Progenitor cell of endocrine pancreas (in vitro differentiated cells): ENCODE data around the gene LBX1. TPM values are rescaled to one million over a fixed set of nuclear protein-coding genes. Genes with fewer than 3 reads are reported as not detected.

Source experiments
- DNase-seq: peaks from one replicate; pipeline ENCODE4 v3.0.0; 2021; ENCODE audit warnings: low spot score; ENCODE audit not compliant: unreplicated experiment
- H3K27ac Mint-ChIP-seq: 2 replicates; pipeline ENCODE4 v1.8.0; 2021; ENCODE audit warnings: mild to moderate bottlenecking, moderate library complexity, mixed read lengths
- H3K27me3 Mint-ChIP-seq: 2 replicates; pipeline ENCODE4 v1.8.0; 2021; ENCODE audit warnings: mixed read lengths
- H3K36me3 Mint-ChIP-seq: 2 replicates; pipeline ENCODE4 v1.8.0; 2022; ENCODE audit warnings: mixed read lengths; ENCODE audit not compliant: insufficient read depth
- H3K4me1 Mint-ChIP-seq: 2 replicates; pipeline ENCODE4 v1.8.0; 2021; ENCODE audit warnings: low read depth, mixed read lengths
- H3K4me3 Mint-ChIP-seq: 2 replicates; pipeline ENCODE4 v1.8.0; 2021; ENCODE audit warnings: low read depth, mild to moderate bottlenecking, moderate library complexity, mixed read lengths
- H3K9me3 Mint-ChIP-seq: 2 replicates; pipeline ENCODE4 v1.8.0; 2021; ENCODE audit warnings: low read depth, mixed read lengths
- total RNA-seq: library from RNA; stranded (reverse); gene quantifications from 2 replicates; pipeline ENCODE4 v1.2.1, GENCODE V29; 2021
- TF ChIP-seq, protein P1 (sequence below): fragments of 200-600 bp; sonication (generic); IDR thresholded peaks from one replicate; pipeline ENCODE4 v1.5.0; 2021; ENCODE audit warnings: antibody characterized with exemption, mild to moderate bottlenecking; ENCODE audit not compliant: unreplicated experiment

Gene LBX1
- total RNA-seq, 1 donor from 2014 or later = not detected

- TF ChIP-seq, protein P1, sequence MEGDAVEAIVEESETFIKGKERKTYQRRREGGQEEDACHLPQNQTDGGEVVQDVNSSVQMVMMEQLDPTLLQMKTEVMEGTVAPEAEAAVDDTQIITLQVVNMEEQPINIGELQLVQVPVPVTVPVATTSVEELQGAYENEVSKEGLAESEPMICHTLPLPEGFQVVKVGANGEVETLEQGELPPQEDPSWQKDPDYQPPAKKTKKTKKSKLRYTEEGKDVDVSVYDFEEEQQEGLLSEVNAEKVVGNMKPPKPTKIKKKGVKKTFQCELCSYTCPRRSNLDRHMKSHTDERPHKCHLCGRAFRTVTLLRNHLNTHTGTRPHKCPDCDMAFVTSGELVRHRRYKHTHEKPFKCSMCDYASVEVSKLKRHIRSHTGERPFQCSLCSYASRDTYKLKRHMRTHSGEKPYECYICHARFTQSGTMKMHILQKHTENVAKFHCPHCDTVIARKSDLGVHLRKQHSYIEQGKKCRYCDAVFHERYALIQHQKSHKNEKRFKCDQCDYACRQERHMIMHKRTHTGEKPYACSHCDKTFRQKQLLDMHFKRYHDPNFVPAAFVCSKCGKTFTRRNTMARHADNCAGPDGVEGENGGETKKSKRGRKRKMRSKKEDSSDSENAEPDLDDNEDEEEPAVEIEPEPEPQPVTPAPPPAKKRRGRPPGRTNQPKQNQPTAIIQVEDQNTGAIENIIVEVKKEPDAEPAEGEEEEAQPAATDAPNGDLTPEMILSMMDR = no peak
- H3K9me3 Mint-ChIP-seq = no peaks in the 10 kb centered on the region
- H3K36me3 Mint-ChIP-seq = no peaks in the 10 kb centered on the region
- no peak for DNase-seq
- peaks cover 15% of the 10 kb centered on the region for H3K4me1 Mint-ChIP-seq
- no peak overlapping the region for H3K4me3 Mint-ChIP-seq
- no peak overlapping the region for H3K27ac Mint-ChIP-seq
- H3K27me3 Mint-ChIP-seq = peaks cover 85% of the 10 kb centered on the region
Observed at GRCh38 chr10:101224060-101224909, 5.0 kb downstream of the LBX1 start.

DNA sequence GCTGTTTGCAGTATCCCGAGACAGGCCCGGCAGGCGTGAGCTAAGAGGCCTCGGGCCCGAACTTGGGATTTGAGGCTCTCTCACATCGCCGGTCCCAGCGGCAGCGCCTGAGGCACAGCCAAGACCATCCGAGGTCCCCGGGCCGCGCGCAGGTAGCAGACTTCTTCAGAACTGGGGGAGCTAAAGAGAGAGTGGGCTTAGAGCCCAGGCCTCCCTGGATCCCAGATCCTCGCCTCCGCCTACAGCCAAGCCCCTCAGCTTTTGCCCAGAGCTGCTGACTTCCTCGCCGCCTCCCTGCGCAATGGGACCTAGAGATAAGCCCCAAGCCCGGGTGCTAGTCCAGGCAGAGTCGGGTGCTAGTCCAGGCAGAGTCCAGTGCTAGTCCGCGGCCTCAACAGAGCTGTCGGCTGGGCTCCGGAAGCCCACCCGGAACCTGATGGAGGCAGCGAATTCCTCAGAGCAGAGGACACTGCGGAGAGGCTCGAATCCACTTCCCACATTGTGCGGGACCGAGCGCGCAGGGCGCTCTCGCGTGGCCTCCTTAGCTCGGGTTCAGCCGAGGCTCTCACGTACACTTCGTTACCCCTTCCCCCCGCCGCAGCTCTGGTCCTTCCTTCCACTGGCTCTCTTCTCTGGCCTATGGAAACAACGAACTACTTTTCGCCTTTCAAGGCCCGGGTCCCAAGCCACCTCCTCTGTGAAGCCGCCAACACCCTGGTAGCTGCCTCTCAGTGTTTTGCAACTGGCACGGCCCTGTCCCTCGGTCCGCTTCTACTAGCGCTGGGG is 5.8 kb downstream of the LBX1 start:
- H3K27me3 Mint-ChIP-seq = peaks cover 90% of the 10 kb centered on the region
- no peaks in the 10 kb centered on the region for H3K9me3 Mint-ChIP-seq
- no peaks in the 10 kb centered on the region for H3K36me3 Mint-ChIP-seq
- peaks cover 20% of the 10 kb centered on the region for H3K4me1 Mint-ChIP-seq
- DNase-seq = no peak
- TF ChIP-seq, protein P1 = no peak
- H3K27ac Mint-ChIP-seq = no peak overlapping the region
- no peak overlapping the region for H3K4me3 Mint-ChIP-seq

- TF ChIP-seq, protein P1 = no peak
- H3K9me3 Mint-ChIP-seq = no peaks in the 10 kb centered on the region
- H3K4me1 Mint-ChIP-seq = peaks cover 21% of the 10 kb centered on the region
- H3K4me3 Mint-ChIP-seq = no peak overlapping the region
- no peak overlapping the region for H3K27ac Mint-ChIP-seq
- H3K36me3 Mint-ChIP-seq = no peaks in the 10 kb centered on the region
- peaks cover 90% of the 10 kb centered on the region for H3K27me3 Mint-ChIP-seq
- DNase-seq = no peak
Observed at GRCh38 chr10:101222683-101223273, 6.5 kb downstream of the LBX1 start.

GRCh38 chr10:101221963-101222531 is 7.2 kb downstream of the LBX1 start:
- H3K36me3 Mint-ChIP-seq = no peaks in the 10 kb centered on the region
- TF ChIP-seq, protein P1 = no peak
- peaks cover 92% of the 10 kb centered on the region for H3K27me3 Mint-ChIP-seq
- no peak overlapping the region for H3K27ac Mint-ChIP-seq
- H3K9me3 Mint-ChIP-seq = no peaks in the 10 kb centered on the region
- peaks cover 21% of the 10 kb centered on the region for H3K4me1 Mint-ChIP-seq
- no peak overlapping the region for H3K4me3 Mint-ChIP-seq
- no peak for DNase-seq

DNA sequence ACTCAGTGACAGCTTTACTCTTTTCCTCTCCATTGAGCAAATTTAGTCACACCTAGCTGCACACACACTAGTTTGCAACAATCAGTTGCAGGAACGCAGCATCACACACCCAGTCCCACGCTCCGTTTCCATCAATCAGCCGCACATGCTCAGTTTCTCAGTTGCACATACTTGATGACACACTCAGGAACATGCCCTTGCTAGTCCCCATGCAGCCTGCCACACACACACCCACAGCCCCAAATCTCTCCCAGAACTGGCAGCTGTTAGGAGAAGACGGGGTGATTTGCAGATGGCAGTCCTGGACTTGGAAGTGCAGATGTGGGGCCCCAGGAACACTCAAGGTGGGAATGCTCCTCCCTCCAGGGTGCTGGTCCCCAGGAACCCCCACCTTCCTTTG is 7.7 kb downstream of the LBX1 start:
- Mint-ChIP-seq H3K4me3 (no peak overlapping the region), H3K27ac (no peak overlapping the region), H3K4me1 (peaks cover 23% of the 10 kb centered on the region), H3K27me3 (peaks cover 95% of the 10 kb centered on the region), H3K9me3 (no peaks in the 10 kb centered on the region), H3K36me3 (no peaks in the 10 kb centered on the region)
- DNase-seq = no peak
- TF ChIP-seq, protein P1 = no peak
